ENCODE results near the gene GLOD4. TPM values are rescaled to one million over a fixed set of nuclear protein-coding genes. Genes with fewer than 3 reads are reported as not detected.

The GLOD4 gene
- total and polyA plus RNA-seq, 11 donors: 14.0 to 39.7 (median 25.4) TPM

GRCh38 chr17:784143-784542, 2.1 kb upstream of the GLOD4 start:
- Histone ChIP-seq H3K9me3 (no peaks in the 10 kb centered on the region), H3K4me3 (no peak overlapping the region), H3K27ac (no peak overlapping the region), H3K4me1 (peaks cover 3 to 30% (median 22%) of the 10 kb centered on the region in 12 donors), H3K27me3 (no peaks in the 10 kb centered on the region), H3K36me3 (peaks cover 0 to 50% (median 26%) of the 10 kb centered on the region in 9 donors)
- ATAC-seq: no peak
- intact Hi-C loops (cut with DNase I): loop anchor here in 1 of 10 donors (5.0 kb wide), 1 partner anchor 193 kb away; the partner anchor contains the start of gene NXN
- 69 to 78% (median 72%) methylated on average over 3 of the region's 3 CpGs for WGBS, 4 donors
- DNase-seq: no peak
- TF ChIP-seq CTCF (IDR thresholded peaks at IDR 0.05): no peak
- TF ChIP-seq POLR2A (IDR thresholded peaks at IDR 0.05): no peak

- no peak for ATAC-seq
- Histone ChIP-seq H3K27me3 (no peaks in the 10 kb centered on the region), H3K4me1 (peaks cover 2 to 16% (median 11%) of the 10 kb centered on the region in 12 donors), H3K36me3 (peaks cover 0 to 60% (median 56%) of the 10 kb centered on the region in 9 donors), H3K4me3 (no peak overlapping the region), H3K9me3 (no peaks in the 10 kb centered on the region), H3K27ac (no peak overlapping the region)
- TF ChIP-seq CTCF (IDR thresholded peaks at IDR 0.05) (no peak), POLR2A (IDR thresholded peaks at IDR 0.05) (no peak)
- DNase-seq: no peak
- intact Hi-C loops (cut with DNase I): no loop called here
- 90 to 95% (median 92%) methylated on average over 11 of the region's 11 CpGs for WGBS, 4 donors
These were observed 4.0 kb downstream of the GLOD4 start for GRCh38 chr17:778096-778495.

DNA sequence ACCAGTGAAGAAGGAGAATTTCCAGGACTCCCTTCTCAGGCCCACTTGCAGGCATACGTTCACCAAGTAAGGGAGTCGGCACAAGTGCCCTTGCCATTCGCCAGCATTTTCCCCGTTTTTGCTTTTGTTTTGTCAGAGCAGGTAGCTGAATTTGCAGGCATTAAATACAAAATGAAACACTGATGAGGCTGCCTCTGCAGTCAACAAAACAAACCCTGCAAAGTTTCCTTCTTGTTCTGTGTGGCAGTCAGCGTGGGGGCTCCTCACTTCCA, 7.8 kb downstream of the GLOD4 start:
- Histone ChIP-seq H3K36me3 (peaks cover 0 to 98% (median 89%) of the 10 kb centered on the region in 9 donors), H3K27me3 (no peaks in the 10 kb centered on the region), H3K4me3 (no peak overlapping the region), H3K4me1 (no peaks in the 10 kb centered on the region), H3K27ac (no peak overlapping the region), H3K9me3 (no peaks in the 10 kb centered on the region)
- intact Hi-C loops (cut with DNase I): no loop called here
- 91 to 96% (median 93%) methylated on average over 4 to 5 of the region's 5 CpGs for WGBS, 4 donors
- ATAC-seq (no peak), DNase-seq (no peak)
- no peak for TF ChIP-seq CTCF (IDR thresholded peaks at IDR 0.05)
- TF ChIP-seq POLR2A (IDR thresholded peaks at IDR 0.05): no peak

DNA sequence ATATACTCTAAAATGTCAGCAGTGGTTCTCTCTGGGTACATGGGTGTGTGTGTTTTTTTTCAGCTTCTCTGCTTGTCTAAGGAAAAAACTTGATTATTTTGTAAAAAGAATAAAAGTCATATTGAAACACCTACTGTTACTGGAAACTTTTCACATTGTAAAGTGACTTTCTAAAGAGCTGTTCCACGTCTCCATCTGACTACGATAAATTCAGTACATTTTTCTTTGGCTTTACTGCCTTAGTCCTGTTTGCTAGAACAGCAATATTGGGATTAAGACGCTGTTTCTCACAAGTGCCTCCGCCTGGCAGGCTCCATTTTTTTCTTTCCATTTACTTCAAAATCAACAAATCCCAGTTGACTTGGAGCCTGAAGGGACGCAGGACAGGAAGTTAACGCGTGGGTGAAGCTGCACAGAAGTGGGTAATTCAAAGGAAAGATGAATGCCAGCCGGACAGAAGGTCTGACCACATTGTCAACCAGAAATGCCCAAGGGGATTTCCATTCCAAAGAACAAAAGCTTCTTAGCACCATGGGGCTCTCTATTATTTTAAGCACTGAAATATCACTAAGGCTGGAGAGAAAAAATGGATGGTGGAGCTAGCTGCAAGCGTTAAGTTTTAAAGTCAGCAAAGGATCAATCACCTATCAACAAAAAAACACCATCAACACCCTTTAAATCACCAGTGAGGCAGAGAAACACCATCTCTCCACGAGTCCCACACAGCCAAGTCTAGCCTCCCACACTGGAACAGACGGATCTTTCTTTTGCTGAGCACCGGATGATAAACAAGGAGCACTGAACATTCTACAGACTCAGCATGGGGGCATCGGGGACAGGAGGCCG, 8.4 kb downstream of the GLOD4 start:
- Histone ChIP-seq H3K9me3 (no peaks in the 10 kb centered on the region), H3K36me3 (peaks cover 0 to 98% (median 92%) of the 10 kb centered on the region in 9 donors), H3K27ac (no peak overlapping the region), H3K4me3 (no peak overlapping the region), H3K4me1 (no peaks in the 10 kb centered on the region), H3K27me3 (no peaks in the 10 kb centered on the region)
- DNase-seq (no peak), ATAC-seq (no peak)
- TF ChIP-seq POLR2A (IDR thresholded peaks at IDR 0.05) (no peak), CTCF (IDR thresholded peaks at IDR 0.05) (no peak)
- intact Hi-C loops (cut with DNase I): no loop called here
- WGBS, 4 donors: 76 to 81% (median 80%) methylated on average over 14 of the region's 14 CpGs
